ENCODE measurements around the gene IGDCC3. TPM values are rescaled to one million over a fixed set of nuclear protein-coding genes. Genes with fewer than 3 reads are reported as not detected.
A peak's percentile ranks its signal among the peaks of the same experiment; 100 is the strongest.

The IGDCC3 gene
- total RNA-seq, 2 donors from 2014 or later = not detected

- peaks cover 39% of the 10 kb centered on the region for H3K27me3 Mint-ChIP-seq (ENCODE audit: low read depth)
- no peak for ATAC-seq (replicated peaks in 1 of 2)
- DNase-seq = no peak
- peaks cover 7% of the 10 kb centered on the region for H3K4me1 Mint-ChIP-seq (ENCODE audit: low read depth)
- H3K9me3 Mint-ChIP-seq = no peaks in the 10 kb centered on the region
- H3K4me3 Mint-ChIP-seq = no peak overlapping the region
- no peaks in the 10 kb centered on the region for H3K36me3 Mint-ChIP-seq (ENCODE audit: insufficient read depth in 2 of 2)
- H3K27ac Mint-ChIP-seq = no peak overlapping the region
These were observed 13.9 kb upstream of the IGDCC3 start for GRCh38 chr15:65391732-65392131.

GRCh38 chr15:65390447-65390846 lies 12.6 kb upstream of the IGDCC3 start:
- Mint-ChIP-seq H3K4me3 (no peak overlapping the region), H3K36me3 (ENCODE audit: insufficient read depth in 2 of 2) (no peaks in the 10 kb centered on the region), H3K4me1 (ENCODE audit: low read depth) (no peaks in the 10 kb centered on the region), H3K27me3 (ENCODE audit: low read depth) (peaks cover 26% of the 10 kb centered on the region), H3K27ac (no peak overlapping the region), H3K9me3 (no peaks in the 10 kb centered on the region)
- ATAC-seq (replicated peaks in 1 of 2) (no peak), DNase-seq (no peak)

- Mint-ChIP-seq H3K4me3 (no peak overlapping the region), H3K36me3 (ENCODE audit: insufficient read depth in 2 of 2) (no peaks in the 10 kb centered on the region), H3K4me1 (ENCODE audit: low read depth) (peaks cover 7% of the 10 kb centered on the region), H3K27ac (no peak overlapping the region), H3K27me3 (ENCODE audit: low read depth) (peaks cover 15% of the 10 kb centered on the region), H3K9me3 (no peaks in the 10 kb centered on the region)
- DNase-seq = no peak
- no peak for ATAC-seq (replicated peaks in 1 of 2)
These were observed 11.4 kb upstream of the IGDCC3 start for GRCh38 chr15:65389226-65389625.

GRCh38 chr15:65388306-65389080 lies 10.7 kb upstream of the IGDCC3 start:
- no peaks in the 10 kb centered on the region for H3K9me3 Mint-ChIP-seq

GRCh38 chr15:65386886-65387285 lies 9.1 kb upstream of the IGDCC3 start:
- peaks cover 7% of the 10 kb centered on the region for H3K4me1 Mint-ChIP-seq (ENCODE audit: low read depth)
- no peaks in the 10 kb centered on the region for H3K9me3 Mint-ChIP-seq
- DNase-seq = no peak
- no peak overlapping the region for H3K4me3 Mint-ChIP-seq
- H3K27me3 Mint-ChIP-seq (ENCODE audit: low read depth) = peaks cover 20% of the 10 kb centered on the region
- no peak overlapping the region for H3K27ac Mint-ChIP-seq
- H3K36me3 Mint-ChIP-seq (ENCODE audit: insufficient read depth in 2 of 2) = no peaks in the 10 kb centered on the region
- ATAC-seq (replicated peaks in 1 of 2) = no peak

More at GRCh38 chr15:65388306-65389080, 10.7 kb upstream of the IGDCC3 start:
- Mint-ChIP-seq H3K4me1 (ENCODE audit: low read depth) (peaks cover 7% of the 10 kb centered on the region), H3K36me3 (ENCODE audit: insufficient read depth in 2 of 2) (no peaks in the 10 kb centered on the region), H3K4me3 (no peak overlapping the region), H3K27ac (no peak overlapping the region), H3K27me3 (ENCODE audit: low read depth) (peaks cover 14% of the 10 kb centered on the region)
- no peak for ATAC-seq (replicated peaks in 1 of 2)
- no peak for DNase-seq

GRCh38 chr15:65386376-65386775 lies 8.6 kb upstream of the IGDCC3 start:
- H3K9me3 Mint-ChIP-seq = no peaks in the 10 kb centered on the region
- ATAC-seq (replicated peaks in 1 of 2) (no peak), DNase-seq (no peak)
- H3K4me3 Mint-ChIP-seq = no peak overlapping the region
- no peaks in the 10 kb centered on the region for H3K36me3 Mint-ChIP-seq (ENCODE audit: insufficient read depth in 2 of 2)
- peaks cover 7% of the 10 kb centered on the region for H3K4me1 Mint-ChIP-seq (ENCODE audit: low read depth)
- H3K27ac Mint-ChIP-seq = no peak overlapping the region
- H3K27me3 Mint-ChIP-seq (ENCODE audit: low read depth) = peaks cover 23% of the 10 kb centered on the region

GRCh38 chr15:65385870-65386258 lies 8.1 kb upstream of the IGDCC3 start:
- no peak overlapping the region for H3K27ac Mint-ChIP-seq
- DNase-seq (no peak), ATAC-seq (replicated peaks in 1 of 2) (no peak)
- peak overlapping the region in 1 of 2 donors; percentile 84 for H3K4me3 Mint-ChIP-seq
- H3K27me3 Mint-ChIP-seq (ENCODE audit: low read depth) = peaks cover 23% of the 10 kb centered on the region
- H3K4me1 Mint-ChIP-seq (ENCODE audit: low read depth) = peaks cover 7% of the 10 kb centered on the region
- H3K36me3 Mint-ChIP-seq (ENCODE audit: insufficient read depth in 2 of 2) = no peaks in the 10 kb centered on the region
- H3K9me3 Mint-ChIP-seq = no peaks in the 10 kb centered on the region

GRCh38 chr15:65384895-65385869 lies 7.4 kb upstream of the IGDCC3 start:
- Mint-ChIP-seq H3K27ac (no peak overlapping the region), H3K36me3 (ENCODE audit: insufficient read depth in 2 of 2) (no peaks in the 10 kb centered on the region), H3K4me1 (ENCODE audit: low read depth) (peaks cover 7% of the 10 kb centered on the region), H3K27me3 (ENCODE audit: low read depth) (peaks cover 26% of the 10 kb centered on the region), H3K9me3 (no peaks in the 10 kb centered on the region), H3K4me3 (peak overlapping the region; percentile 73 to 84)
- peak; percentile 88 for ATAC-seq (replicated peaks in 1 of 2)
- DNase-seq = peak; percentile 87 to 88

- Mint-ChIP-seq H3K27ac (no peak overlapping the region), H3K9me3 (no peaks in the 10 kb centered on the region), H3K36me3 (ENCODE audit: insufficient read depth in 2 of 2) (no peaks in the 10 kb centered on the region), H3K4me1 (ENCODE audit: low read depth) (peaks cover 7% of the 10 kb centered on the region), H3K27me3 (ENCODE audit: low read depth) (peaks cover 33% of the 10 kb centered on the region), H3K4me3 (peak overlapping the region; percentile 73 to 84)
- DNase-seq (no peak), ATAC-seq (replicated peaks in 1 of 2) (peak; percentile 16)
These were observed 6.7 kb upstream of the IGDCC3 start for GRCh38 chr15:65384505-65384894.

- no peaks in the 10 kb centered on the region for H3K36me3 Mint-ChIP-seq (ENCODE audit: insufficient read depth in 2 of 2)
- peaks cover 38% of the 10 kb centered on the region for H3K27me3 Mint-ChIP-seq (ENCODE audit: low read depth)
- ATAC-seq (replicated peaks in 1 of 2) = no peak
- H3K4me1 Mint-ChIP-seq (ENCODE audit: low read depth) = peaks cover 7% of the 10 kb centered on the region
- H3K9me3 Mint-ChIP-seq = no peaks in the 10 kb centered on the region
- H3K27ac Mint-ChIP-seq = no peak overlapping the region
- H3K4me3 Mint-ChIP-seq = peak overlapping the region; percentile 31 to 84
- no peak for DNase-seq
These were observed 6.2 kb upstream of the IGDCC3 start for GRCh38 chr15:65383991-65384390.

- no peak overlapping the region for H3K4me3 Mint-ChIP-seq
- DNase-seq (no peak), ATAC-seq (replicated peaks in 1 of 2) (no peak)
- no peaks in the 10 kb centered on the region for H3K36me3 Mint-ChIP-seq (ENCODE audit: insufficient read depth in 2 of 2)
- H3K4me1 Mint-ChIP-seq (ENCODE audit: low read depth) = peaks cover 7% of the 10 kb centered on the region
- peaks cover 42% of the 10 kb centered on the region for H3K27me3 Mint-ChIP-seq (ENCODE audit: low read depth)
- H3K9me3 Mint-ChIP-seq = no peaks in the 10 kb centered on the region
- H3K27ac Mint-ChIP-seq = no peak overlapping the region
These were observed 5.7 kb upstream of the IGDCC3 start for GRCh38 chr15:65383456-65383855.

- H3K9me3 Mint-ChIP-seq = no peaks in the 10 kb centered on the region
These were observed 5.1 kb upstream of the IGDCC3 start for GRCh38 chr15:65382921-65383320.

GRCh38 chr15:65382146-65382491 lies 4.3 kb upstream of the IGDCC3 start:
- ATAC-seq (replicated peaks in 1 of 2) = no peak
- no peak for DNase-seq
- Mint-ChIP-seq H3K4me1 (ENCODE audit: low read depth) (peaks cover 8% of the 10 kb centered on the region), H3K4me3 (no peak overlapping the region), H3K36me3 (ENCODE audit: insufficient read depth in 2 of 2) (no peaks in the 10 kb centered on the region), H3K27me3 (ENCODE audit: low read depth) (peaks cover 47% of the 10 kb centered on the region), H3K27ac (no peak overlapping the region), H3K9me3 (no peaks in the 10 kb centered on the region)

More at GRCh38 chr15:65382921-65383320, 5.1 kb upstream of the IGDCC3 start:
- ATAC-seq (replicated peaks in 1 of 2) (no peak), DNase-seq (no peak)
- Mint-ChIP-seq H3K36me3 (ENCODE audit: insufficient read depth in 2 of 2) (no peaks in the 10 kb centered on the region), H3K27ac (no peak overlapping the region), H3K4me1 (ENCODE audit: low read depth) (peaks cover 7% of the 10 kb centered on the region), H3K27me3 (ENCODE audit: low read depth) (peaks cover 46% of the 10 kb centered on the region), H3K4me3 (no peak overlapping the region)
